ENCODE measurements around the gene CDCP1.

The CDCP1 gene

GRCh38 chr3:45137656-45138181 is 8.5 kb downstream of the CDCP1 start:
- H3K27me3 ChIP-seq (ENCODE audit: control insufficient read depth, insufficient read depth, low read length) = no peaks in the 10 kb centered on the region
- no peak overlapping the region for H3K27ac ChIP-seq (ENCODE audit: low read length)
- H3K9me3 ChIP-seq (ENCODE audit: control insufficient read depth, insufficient read depth, low read length) = no peaks in the 10 kb centered on the region
- H3K4me3 ChIP-seq (ENCODE audit: low read length) = no peak overlapping the region
- H3K36me3 ChIP-seq (ENCODE audit: control insufficient read depth, insufficient read depth, low read length) = no peaks in the 10 kb centered on the region
- no peak for DNase-seq (ENCODE audit: low read depth, low spot score)
- WGBS (ENCODE audit: insufficient coverage, insufficient read length) = no CpG with 5 or more reads among the region's 5 CpGs
- H3K4me1 ChIP-seq (ENCODE audit: control insufficient read depth, insufficient read depth, low read length) = 0 out of 2 replicates have a peak, but pooled peaks cover 3% of the 10 kb centered on the region

GRCh38 chr3:45135959-45136358 is 10.2 kb downstream of the CDCP1 start:
- Histone ChIP-seq H3K27ac (ENCODE audit: low read length) (no peak overlapping the region), H3K9me3 (ENCODE audit: control insufficient read depth, insufficient read depth, low read length) (no peaks in the 10 kb centered on the region), H3K27me3 (ENCODE audit: control insufficient read depth, insufficient read depth, low read length) (no peaks in the 10 kb centered on the region), H3K4me1 (ENCODE audit: control insufficient read depth, insufficient read depth, low read length) (0 out of 2 replicates have a peak, but pooled peaks cover 3% of the 10 kb centered on the region), H3K4me3 (ENCODE audit: low read length) (no peak overlapping the region), H3K36me3 (ENCODE audit: control insufficient read depth, insufficient read depth, low read length) (no peaks in the 10 kb centered on the region)
- DNase-seq (ENCODE audit: low read depth, low spot score) = no peak
- WGBS (ENCODE audit: insufficient coverage, insufficient read length) = no CpG with 5 or more reads among the region's 1 CpG

GRCh38 chr3:45134758-45135521 is 11.2 kb downstream of the CDCP1 start:
- Histone ChIP-seq H3K27me3 (ENCODE audit: control insufficient read depth, insufficient read depth, low read length) (no peaks in the 10 kb centered on the region), H3K4me3 (ENCODE audit: low read length) (no peak overlapping the region), H3K9me3 (ENCODE audit: control insufficient read depth, insufficient read depth, low read length) (no peaks in the 10 kb centered on the region), H3K4me1 (ENCODE audit: control insufficient read depth, insufficient read depth, low read length) (0 out of 2 replicates have a peak, but pooled peaks cover 2% of the 10 kb centered on the region), H3K27ac (ENCODE audit: low read length) (no peak overlapping the region), H3K36me3 (ENCODE audit: control insufficient read depth, insufficient read depth, low read length) (no peaks in the 10 kb centered on the region)
- DNase-seq (ENCODE audit: low read depth, low spot score) = no peak
- WGBS (ENCODE audit: insufficient coverage, insufficient read length) = no CpG with 5 or more reads among the region's 5 CpGs

GRCh38 chr3:45132568-45133211 is 13.5 kb downstream of the CDCP1 start:
- no CpG with 5 or more reads among the region's 5 CpGs for WGBS (ENCODE audit: insufficient coverage, insufficient read length)
- no peak overlapping the region for H3K27ac ChIP-seq (ENCODE audit: low read length)

GRCh38 chr3:45131201-45131600 is 15.0 kb downstream of the CDCP1 start:
- no CpG with 5 or more reads among the region's 2 CpGs for WGBS (ENCODE audit: insufficient coverage, insufficient read length)
- H3K4me3 ChIP-seq (ENCODE audit: low read length) = no peak overlapping the region
- no peak overlapping the region for H3K27ac ChIP-seq (ENCODE audit: low read length)
- H3K9me3 ChIP-seq (ENCODE audit: control insufficient read depth, insufficient read depth, low read length) = no peaks in the 10 kb centered on the region
- H3K27me3 ChIP-seq (ENCODE audit: control insufficient read depth, insufficient read depth, low read length) = no peaks in the 10 kb centered on the region
- 0 out of 2 replicates have a peak, but pooled peaks cover 2% of the 10 kb centered on the region for H3K4me1 ChIP-seq (ENCODE audit: control insufficient read depth, insufficient read depth, low read length)
- H3K36me3 ChIP-seq (ENCODE audit: control insufficient read depth, insufficient read depth, low read length) = no peaks in the 10 kb centered on the region
- no peak for DNase-seq (ENCODE audit: low read depth, low spot score)

More at GRCh38 chr3:45132568-45133211, 13.5 kb downstream of the CDCP1 start:
- no peaks in the 10 kb centered on the region for H3K27me3 ChIP-seq (ENCODE audit: control insufficient read depth, insufficient read depth, low read length)
- H3K9me3 ChIP-seq (ENCODE audit: control insufficient read depth, insufficient read depth, low read length) = no peaks in the 10 kb centered on the region
- H3K4me3 ChIP-seq (ENCODE audit: low read length) = no peak overlapping the region
- no peak for DNase-seq (ENCODE audit: low read depth, low spot score)
- H3K4me1 ChIP-seq (ENCODE audit: control insufficient read depth, insufficient read depth, low read length) = 0 out of 2 replicates have a peak, but pooled peaks cover 2% of the 10 kb centered on the region
- no peaks in the 10 kb centered on the region for H3K36me3 ChIP-seq (ENCODE audit: control insufficient read depth, insufficient read depth, low read length)

- Histone ChIP-seq H3K27ac (ENCODE audit: low read length) (no peak overlapping the region), H3K4me3 (ENCODE audit: low read length) (no peak overlapping the region), H3K36me3 (ENCODE audit: control insufficient read depth, insufficient read depth, low read length) (no peaks in the 10 kb centered on the region), H3K9me3 (ENCODE audit: control insufficient read depth, insufficient read depth, low read length) (no peaks in the 10 kb centered on the region), H3K27me3 (ENCODE audit: control insufficient read depth, insufficient read depth, low read length) (no peaks in the 10 kb centered on the region), H3K4me1 (ENCODE audit: control insufficient read depth, insufficient read depth, low read length) (0 out of 2 replicates have a peak, but pooled peaks cover 2% of the 10 kb centered on the region)
- DNase-seq (ENCODE audit: low read depth, low spot score) = no peak
- WGBS (ENCODE audit: insufficient coverage, insufficient read length) = no CpG with 5 or more reads among the region's 3 CpGs
Measured at GRCh38 chr3:45130476-45130875, 15.7 kb downstream of the CDCP1 start.

- H3K4me3 ChIP-seq (ENCODE audit: low read length) = no peak overlapping the region
- no CpG with 5 or more reads among the region's 4 CpGs for WGBS (ENCODE audit: insufficient coverage, insufficient read length)
- no peak overlapping the region for H3K27ac ChIP-seq (ENCODE audit: low read length)
- no peaks in the 10 kb centered on the region for H3K27me3 ChIP-seq (ENCODE audit: control insufficient read depth, insufficient read depth, low read length)
- no peaks in the 10 kb centered on the region for H3K36me3 ChIP-seq (ENCODE audit: control insufficient read depth, insufficient read depth, low read length)
- no peaks in the 10 kb centered on the region for H3K9me3 ChIP-seq (ENCODE audit: control insufficient read depth, insufficient read depth, low read length)
- DNase-seq (ENCODE audit: low read depth, low spot score) = no peak
- 0 out of 2 replicates have a peak, but pooled peaks cover 2% of the 10 kb centered on the region for H3K4me1 ChIP-seq (ENCODE audit: control insufficient read depth, insufficient read depth, low read length)
Measured at GRCh38 chr3:45128950-45129349, 17.2 kb downstream of the CDCP1 start.

- WGBS (ENCODE audit: insufficient coverage, insufficient read length) = no CpG with 5 or more reads among the region's 3 CpGs
- H3K27ac ChIP-seq (ENCODE audit: low read length) = no peak overlapping the region
- H3K27me3 ChIP-seq (ENCODE audit: control insufficient read depth, insufficient read depth, low read length) = no peaks in the 10 kb centered on the region
- no peaks in the 10 kb centered on the region for H3K9me3 ChIP-seq (ENCODE audit: control insufficient read depth, insufficient read depth, low read length)
- no peak overlapping the region for H3K4me3 ChIP-seq (ENCODE audit: low read length)
- H3K36me3 ChIP-seq (ENCODE audit: control insufficient read depth, insufficient read depth, low read length) = no peaks in the 10 kb centered on the region
- no peak for DNase-seq (ENCODE audit: low read depth, low spot score)
- H3K4me1 ChIP-seq (ENCODE audit: control insufficient read depth, insufficient read depth, low read length) = no peaks in the 10 kb centered on the region
Measured at GRCh38 chr3:45127130-45127822, 18.9 kb downstream of the CDCP1 start.

- Histone ChIP-seq H3K4me1 (ENCODE audit: control insufficient read depth, insufficient read depth, low read length) (no peaks in the 10 kb centered on the region), H3K27me3 (ENCODE audit: control insufficient read depth, insufficient read depth, low read length) (no peaks in the 10 kb centered on the region), H3K4me3 (ENCODE audit: low read length) (no peak overlapping the region), H3K9me3 (ENCODE audit: control insufficient read depth, insufficient read depth, low read length) (no peaks in the 10 kb centered on the region), H3K36me3 (ENCODE audit: control insufficient read depth, insufficient read depth, low read length) (no peaks in the 10 kb centered on the region), H3K27ac (ENCODE audit: low read length) (no peak overlapping the region)
- WGBS (ENCODE audit: insufficient coverage, insufficient read length) = no CpG with 5 or more reads among the region's 6 CpGs
- no peak for DNase-seq (ENCODE audit: low read depth, low spot score)
Measured at GRCh38 chr3:45126730-45127129, 19.4 kb downstream of the CDCP1 start.

GRCh38 chr3:45125550-45126026 is 20.6 kb downstream of the CDCP1 start:
- no peaks in the 10 kb centered on the region for H3K27me3 ChIP-seq (ENCODE audit: control insufficient read depth, insufficient read depth, low read length)
- no peak overlapping the region for H3K27ac ChIP-seq (ENCODE audit: low read length)
- no peak for DNase-seq (ENCODE audit: low read depth, low spot score)
- WGBS (ENCODE audit: insufficient coverage, insufficient read length) = no CpG with 5 or more reads among the region's 2 CpGs
- no peak overlapping the region for H3K4me3 ChIP-seq (ENCODE audit: low read length)
- H3K36me3 ChIP-seq (ENCODE audit: control insufficient read depth, insufficient read depth, low read length) = no peaks in the 10 kb centered on the region
- H3K4me1 ChIP-seq (ENCODE audit: control insufficient read depth, insufficient read depth, low read length) = no peaks in the 10 kb centered on the region
- H3K9me3 ChIP-seq (ENCODE audit: control insufficient read depth, insufficient read depth, low read length) = no peaks in the 10 kb centered on the region

All from iPS DF 6.9 (cell line).